Measurements from ENCODE around the gene SETD4.

The SETD4 gene

GRCh38 chr21:36005879-36006400, 54.4 kb downstream of the SETD4 start:
- DNase-seq = no peak

- no peak for DNase-seq
Measured at GRCh38 chr21:36005018-36005417, 55.3 kb downstream of the SETD4 start.

GRCh38 chr21:36004441-36004840, 55.9 kb downstream of the SETD4 start:
- DNase-seq = no peak

GRCh38 chr21:36003776-36004175, 56.5 kb downstream of the SETD4 start:
- no peak for DNase-seq

GRCh38 chr21:35996217-35996616, 64.1 kb downstream of the SETD4 start:
- DNase-seq = no peak

GRCh38 chr21:35995522-35996088, 64.7 kb downstream of the SETD4 start:
- no peak for DNase-seq

- no peak for DNase-seq
Measured at GRCh38 chr21:35994613-35995012, 65.7 kb downstream of the SETD4 start.

- no peak for DNase-seq
Measured at GRCh38 chr21:35993875-35994490, 66.3 kb downstream of the SETD4 start.

GRCh38 chr21:35991131-35991530, 69.2 kb downstream of the SETD4 start:
- DNase-seq = no peak

GRCh38 chr21:35990609-35991008, 69.7 kb downstream of the SETD4 start:
- DNase-seq = no peak

- no peak for DNase-seq
Measured at GRCh38 chr21:35989138-35989735, 71.1 kb downstream of the SETD4 start.

- peak; percentile 11 to 69 for DNase-seq
Measured at GRCh38 chr21:35988416-35989137, 71.7 kb downstream of the SETD4 start.

- no peak for DNase-seq
Measured at GRCh38 chr21:35987475-35987874, 72.9 kb downstream of the SETD4 start.

GRCh38 chr21:35984654-35985361, 75.5 kb downstream of the SETD4 start:
- no peak for DNase-seq
